PC-3 (cell line): ENCODE results near the gene SOX10. TPM values are rescaled to one million over a fixed set of nuclear protein-coding genes. Genes with fewer than 3 reads are reported as not detected.

Experiments used
- ATAC-seq: fragments of 200-7000 bp; cut with Tn5 transposase; 2 replicates; pipeline ENCODE4 v1.9.1; 2020; ENCODE audit warnings: mild to moderate bottlenecking, moderate library complexity
- BruUV-seq: library from RNA; stranded (reverse); fragments of 400-500 nt; replicated peaks from 2 replicates; lab custom pipeline; 2021; lab: Mats Ljungman, UMichigan
- CTCF ChIA-PET: fragments of 300-600 bp; sonication (Branson Sonifier 250); formaldehyde crosslinking; loops from one replicate; lab custom pipeline; 2022; ENCODE audit warnings: antibody characterized with exemption; lab: Charles Lee
- POLR2A ChIA-PET: fragments of 300-600 bp; sonication (Branson Sonifier 250); formaldehyde crosslinking; loops from one replicate; lab custom pipeline; 2022; ENCODE audit warnings: antibody characterized with exemption; ENCODE audit not compliant: unreplicated experiment; lab: Charles Lee
- DNase-seq: peaks from one replicate; pipeline ENCODE4 v3.0.0-alpha.2; 2015
- H2AFZ ChIP-seq: fragments of 300-600 bp; sonication (generic); 2 replicates; pipeline ENCODE4 v1.6.0; 2016; ENCODE audit warnings: antibody characterized with exemption, low read length
- H3F3A ChIP-seq: fragments of 300-600 bp; sonication (generic); one replicate; pipeline ENCODE4 v1.6.0; 2017; ENCODE audit warnings: antibody characterized with exemption, low read length, control low read depth, mild to moderate bottlenecking; ENCODE audit not compliant: unreplicated experiment
- H3K27ac ChIP-seq: fragments of 300-600 bp; sonication (generic); 2 replicates; pipeline ENCODE4 v1.5.1; 2016; ENCODE audit warnings: mild to moderate bottlenecking, low read length
- H3K27me3 ChIP-seq: fragments of 300-600 bp; sonication (generic); 2 replicates; pipeline ENCODE4 v1.6.1; 2016; ENCODE audit warnings: low read length, mixed read lengths
- H3K36me3 ChIP-seq: fragments of 300-600 bp; sonication (generic); 2 replicates; pipeline ENCODE4 v1.6.1; 2016; ENCODE audit warnings: low read depth, mixed run types, low read length, mixed read lengths
- H3K4me1 ChIP-seq: fragments of 300-600 bp; sonication (generic); 2 replicates; pipeline ENCODE4 v1.5.1; 2016; ENCODE audit warnings: low read length; ENCODE audit not compliant: insufficient read depth
- H3K4me2 ChIP-seq: fragments of 300-600 bp; sonication (generic); 2 replicates; pipeline ENCODE4 v1.6.0; 2016; ENCODE audit warnings: low read length
- H3K4me3 ChIP-seq: fragments of 300-600 bp; sonication (generic); 2 replicates; pipeline ENCODE4 v1.5.1; 2016; ENCODE audit warnings: mild to moderate bottlenecking, low read length, mixed read lengths
- H3K79me2 ChIP-seq: fragments of 300-600 bp; sonication (generic); 2 replicates; pipeline ENCODE4 v1.6.1; 2017; ENCODE audit warnings: low read length, mixed read lengths
- H3K9ac ChIP-seq: fragments of 300-600 bp; sonication (generic); 2 replicates; pipeline ENCODE4 v1.6.0; 2016; ENCODE audit warnings: mild to moderate bottlenecking, low read length
- H3K9me2 ChIP-seq: fragments of 300-600 bp; sonication (generic); replicated peaks from 2 replicates; pipeline ENCODE4 v1.6.1; 2016; ENCODE audit warnings: mixed run types, low read length, mixed read lengths
- H3K9me3 ChIP-seq: fragments of 300-600 bp; sonication (generic); 2 replicates; pipeline ENCODE4 v1.6.1; 2016; ENCODE audit warnings: low read length, mixed read lengths
- H4K20me1 ChIP-seq: fragments of 300-600 bp; sonication (generic); 2 replicates; pipeline ENCODE4 v1.6.1; 2016; ENCODE audit warnings: low read length, mixed read lengths
- CTCF ChIP-seq: fragments of 300-600 bp; sonication (generic); conservative IDR thresholded peaks from 2 replicates; pipeline ENCODE4 v1.5.1; 2017; ENCODE audit warnings: antibody characterized with exemption, low read depth, mild to moderate bottlenecking, low read length
- EZH2 ChIP-seq: fragments of 300-600 bp; sonication (generic); IDR thresholded peaks from one replicate; pipeline ENCODE4 v1.6.1; 2017; ENCODE audit warnings: antibody characterized with exemption, mild to moderate bottlenecking, low read length; ENCODE audit not compliant: unreplicated experiment
- EZH2phosphoT487 ChIP-seq: fragments of 300-600 bp; sonication (generic); IDR thresholded peaks from 2 replicates; pipeline ENCODE4 v1.6.1; 2018; ENCODE audit warnings: mild to moderate bottlenecking, antibody characterized with exemption, low read length, borderline replicate concordance
- intact Hi-C: fragments of 100-400 bp; cut with micrococcal nuclease; formaldehyde crosslinking; loops from 2 replicates; pipeline ENCODE4 v1.9.0; 2023
- total RNA-seq: library from RNA; depleted of rRNA; stranded (reverse); fragments of >200 nt; gene quantifications from 2 replicates; pipeline ENCODE4 v1.2.3, GENCODE V29; 2014

Gene SOX10
- total RNA-seq, 1 experiment from 2014 or later = 1.1 TPM

- no peak overlapping the region for H3K4me3 ChIP-seq
- POLR2A ChIA-PET = no interaction called here
- no peak overlapping the region for H2AFZ ChIP-seq
- ATAC-seq (no peak), DNase-seq (no peak)
- no peaks in the 10 kb centered on the region for H3K9me2 ChIP-seq
- CTCF ChIA-PET = no interaction called here
- no TSS peak for BruUV-seq
- peaks cover 10% of the 10 kb centered on the region for H3K4me1 ChIP-seq
- H3K9ac ChIP-seq = no peak overlapping the region
- no peaks in the 10 kb centered on the region for H3K36me3 ChIP-seq
- H4K20me1 ChIP-seq = no peaks in the 10 kb centered on the region
- no peaks in the 10 kb centered on the region for H3K9me3 ChIP-seq
- no peak for TF ChIP-seq EZH2phosphoT487
- no peak for TF ChIP-seq EZH2
- TF ChIP-seq CTCF = no peak
- H3K27ac ChIP-seq = no peak overlapping the region
- H3F3A ChIP-seq = no peaks in the 10 kb centered on the region
- H3K27me3 ChIP-seq = no peaks in the 10 kb centered on the region
- H3K4me2 ChIP-seq = no peak overlapping the region
- no peaks in the 10 kb centered on the region for H3K79me2 ChIP-seq
- intact Hi-C loops = no loop called here
These were observed 33.9 kb upstream of the SOX10 start for GRCh38 chr22:38017939-38018885.

DNA sequence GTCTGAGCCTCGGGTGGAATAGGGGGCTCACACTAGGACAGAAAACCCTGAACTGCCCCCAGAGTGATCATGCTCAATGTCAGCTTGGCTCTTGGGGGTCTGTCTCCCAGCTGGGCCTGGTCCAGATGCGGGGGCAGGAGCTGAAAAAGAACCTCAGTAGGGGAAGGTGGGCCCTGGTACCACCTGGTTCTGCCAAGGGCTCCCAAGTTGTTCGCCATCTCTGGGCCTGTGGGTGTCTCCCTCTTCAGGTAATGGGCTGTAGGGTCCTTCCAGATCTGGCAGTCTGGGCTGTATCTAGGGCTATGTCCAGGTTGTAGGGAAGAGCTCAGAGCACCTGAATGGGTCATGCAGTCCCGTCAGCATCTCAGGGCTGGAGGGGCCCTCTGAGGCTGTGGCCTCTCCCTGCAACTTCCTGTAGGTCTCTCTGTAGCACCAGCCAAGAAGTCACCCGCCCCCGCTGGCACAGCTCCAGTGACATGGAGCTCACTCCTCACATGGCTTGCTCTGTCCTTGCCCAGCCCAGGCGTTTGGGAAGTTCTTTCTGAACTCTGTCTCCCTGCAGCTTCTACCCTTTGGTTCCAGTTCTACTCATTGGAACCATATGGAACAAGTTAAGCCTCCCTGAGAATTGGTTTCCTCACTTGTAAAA lies 33.0 kb upstream of the SOX10 start:
- Histone ChIP-seq H3K27me3 (no peaks in the 10 kb centered on the region), H3K4me3 (no peak overlapping the region), H2AFZ (no peak overlapping the region), H3K9me3 (no peaks in the 10 kb centered on the region), H3K9ac (no peak overlapping the region), H3K27ac (no peak overlapping the region), H3K79me2 (no peaks in the 10 kb centered on the region), H3K9me2 (no peaks in the 10 kb centered on the region), H4K20me1 (no peaks in the 10 kb centered on the region), H3K4me2 (no peak overlapping the region), H3F3A (no peaks in the 10 kb centered on the region), H3K4me1 (peaks cover 10% of the 10 kb centered on the region), H3K36me3 (no peaks in the 10 kb centered on the region)
- TF ChIP-seq EZH2phosphoT487 (no peak), EZH2 (no peak), CTCF (no peak)
- intact Hi-C loops = no loop called here
- DNase-seq (no peak), ATAC-seq (no peak)
- POLR2A ChIA-PET = no interaction called here
- CTCF ChIA-PET = no interaction called here
- BruUV-seq = no TSS peak
